GM23338 (cell line): Measurements from ENCODE around the gene TPPP3.

Experiments
- CTCF ChIP-seq, 2 experiments: fragments of 200-600 bp in 1 of 2; sonication (generic) in 1 of 2; conservative IDR thresholded peaks; 2 replicates each; pipeline versions ENCODE4 v1.5.1 to v1.6.1; 2016 to 2017; ENCODE audit warnings: antibody characterized with exemption in 2 of 2, low read depth in 2 of 2, mild to moderate bottlenecking in 2 of 2, moderate library complexity in 1 of 2
- ETS1 ChIP-seq: IDR thresholded peaks from 2 replicates; pipeline ENCODE4 v1.6.1; 2016; ENCODE audit warnings: antibody characterized with exemption
- EZH2phosphoT487 ChIP-seq: fragments of 200-600 bp; sonication (generic); IDR thresholded peaks from one replicate; pipeline ENCODE4 v1.8.1; 2018; ENCODE audit warnings: antibody characterized with exemption; ENCODE audit not compliant: unreplicated experiment
- POLR2AphosphoS5 ChIP-seq: IDR thresholded peaks from 2 replicates; pipeline ENCODE4 v1.6.1; 2016; ENCODE audit warnings: antibody characterized with exemption, low read depth
- TF ChIP-seq, protein P1 (sequence below): IDR thresholded peaks from one replicate; pipeline ENCODE4 v1.6.1; 2018; ENCODE audit warnings: antibody characterized with exemption; ENCODE audit not compliant: unreplicated experiment

- TF ChIP-seq CTCF (conservative IDR thresholded peaks at IDR 0.05; ENCODE audit: low read depth in 2 of 2) (no peak), EZH2phosphoT487 (no peak), ETS1 (no peak), POLR2AphosphoS5 (no peak)
- TF ChIP-seq, protein P1, sequence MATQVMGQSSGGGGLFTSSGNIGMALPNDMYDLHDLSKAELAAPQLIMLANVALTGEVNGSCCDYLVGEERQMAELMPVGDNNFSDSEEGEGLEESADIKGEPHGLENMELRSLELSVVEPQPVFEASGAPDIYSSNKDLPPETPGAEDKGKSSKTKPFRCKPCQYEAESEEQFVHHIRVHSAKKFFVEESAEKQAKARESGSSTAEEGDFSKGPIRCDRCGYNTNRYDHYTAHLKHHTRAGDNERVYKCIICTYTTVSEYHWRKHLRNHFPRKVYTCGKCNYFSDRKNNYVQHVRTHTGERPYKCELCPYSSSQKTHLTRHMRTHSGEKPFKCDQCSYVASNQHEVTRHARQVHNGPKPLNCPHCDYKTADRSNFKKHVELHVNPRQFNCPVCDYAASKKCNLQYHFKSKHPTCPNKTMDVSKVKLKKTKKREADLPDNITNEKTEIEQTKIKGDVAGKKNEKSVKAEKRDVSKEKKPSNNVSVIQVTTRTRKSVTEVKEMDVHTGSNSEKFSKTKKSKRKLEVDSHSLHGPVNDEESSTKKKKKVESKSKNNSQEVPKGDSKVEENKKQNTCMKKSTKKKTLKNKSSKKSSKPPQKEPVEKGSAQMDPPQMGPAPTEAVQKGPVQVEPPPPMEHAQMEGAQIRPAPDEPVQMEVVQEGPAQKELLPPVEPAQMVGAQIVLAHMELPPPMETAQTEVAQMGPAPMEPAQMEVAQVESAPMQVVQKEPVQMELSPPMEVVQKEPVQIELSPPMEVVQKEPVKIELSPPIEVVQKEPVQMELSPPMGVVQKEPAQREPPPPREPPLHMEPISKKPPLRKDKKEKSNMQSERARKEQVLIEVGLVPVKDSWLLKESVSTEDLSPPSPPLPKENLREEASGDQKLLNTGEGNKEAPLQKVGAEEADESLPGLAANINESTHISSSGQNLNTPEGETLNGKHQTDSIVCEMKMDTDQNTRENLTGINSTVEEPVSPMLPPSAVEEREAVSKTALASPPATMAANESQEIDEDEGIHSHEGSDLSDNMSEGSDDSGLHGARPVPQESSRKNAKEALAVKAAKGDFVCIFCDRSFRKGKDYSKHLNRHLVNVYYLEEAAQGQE: no peak
These were observed 27.7 kb upstream of the TPPP3 start for GRCh38 chr16:67421030-67421429.
